ENCODE data around the gene CTDP1.
"Not testable (repeated sequence)": the region's sequence is repeated elsewhere in the genome, so short reads cannot be mapped to it uniquely, and the experiment has no call there.

CTDP1 gene

GRCh38 chr18:79727211-79727610 is 47.6 kb downstream of the CTDP1 start:
- DNase-seq = no peak

- no peak for DNase-seq
These were observed 49.5 kb downstream of the CTDP1 start for GRCh38 chr18:79728931-79729586.

- DNase-seq = no peak
These were observed 50.0 kb downstream of the CTDP1 start for GRCh38 chr18:79729611-79730010.

GRCh38 chr18:79730804-79731203 is 51.2 kb downstream of the CTDP1 start:
- no peak for DNase-seq

- not testable (repeated sequence) for DNase-seq
These were observed 52.5 kb downstream of the CTDP1 start for GRCh38 chr18:79731881-79732720.

GRCh38 chr18:79732721-79733025 is 53.1 kb downstream of the CTDP1 start:
- DNase-seq = no peak

GRCh38 chr18:79733135-79733701 is 53.6 kb downstream of the CTDP1 start:
- DNase-seq = no peak

GRCh38 chr18:79733986-79734770 is 54.6 kb downstream of the CTDP1 start:
- DNase-seq = no peak

- DNase-seq = no peak
These were observed 55.7 kb downstream of the CTDP1 start for GRCh38 chr18:79735071-79735980.

- no peak for DNase-seq
These were observed 56.6 kb downstream of the CTDP1 start for GRCh38 chr18:79736230-79736629.

GRCh38 chr18:79736846-79737245 is 57.2 kb downstream of the CTDP1 start:
- no peak for DNase-seq

- no peak for DNase-seq
These were observed 57.8 kb downstream of the CTDP1 start for GRCh38 chr18:79737426-79737825.

- DNase-seq = no peak
These were observed 58.4 kb downstream of the CTDP1 start for GRCh38 chr18:79738041-79738461.

GRCh38 chr18:79738581-79739439 is 59.2 kb downstream of the CTDP1 start:
- no peak for DNase-seq

GRCh38 chr18:79739440-79739778 is 59.8 kb downstream of the CTDP1 start:
- no peak for DNase-seq

GRCh38 chr18:79740047-79740446 is 60.4 kb downstream of the CTDP1 start:
- DNase-seq = not testable (repeated sequence)

- DNase-seq = no peak
These were observed 61.1 kb downstream of the CTDP1 start for GRCh38 chr18:79740521-79741361.

- DNase-seq = no peak
These were observed 61.7 kb downstream of the CTDP1 start for GRCh38 chr18:79741362-79741700.

GRCh38 chr18:79742076-79742475 is 62.5 kb downstream of the CTDP1 start:
- DNase-seq = no peak

- no peak for DNase-seq
These were observed 65.0 kb downstream of the CTDP1 start for GRCh38 chr18:79744625-79745024.

GRCh38 chr18:79746730-79747129 is 67.1 kb downstream of the CTDP1 start:
- no peak for DNase-seq

Data from activated CD8-positive, alpha-beta memory T cell treated with anti-CD3 and anti-CD28 coated beads for 24 hours (primary cell).